ENCODE results near the gene BNIPL. TPM values are rescaled to one million over a fixed set of nuclear protein-coding genes. Genes with fewer than 3 reads are reported as not detected.
A peak's percentile ranks its signal among the peaks of the same experiment; 100 is the strongest.

BNIPL gene
- total RNA-seq, 1 donor from 2014 or later: not detected

DNA sequence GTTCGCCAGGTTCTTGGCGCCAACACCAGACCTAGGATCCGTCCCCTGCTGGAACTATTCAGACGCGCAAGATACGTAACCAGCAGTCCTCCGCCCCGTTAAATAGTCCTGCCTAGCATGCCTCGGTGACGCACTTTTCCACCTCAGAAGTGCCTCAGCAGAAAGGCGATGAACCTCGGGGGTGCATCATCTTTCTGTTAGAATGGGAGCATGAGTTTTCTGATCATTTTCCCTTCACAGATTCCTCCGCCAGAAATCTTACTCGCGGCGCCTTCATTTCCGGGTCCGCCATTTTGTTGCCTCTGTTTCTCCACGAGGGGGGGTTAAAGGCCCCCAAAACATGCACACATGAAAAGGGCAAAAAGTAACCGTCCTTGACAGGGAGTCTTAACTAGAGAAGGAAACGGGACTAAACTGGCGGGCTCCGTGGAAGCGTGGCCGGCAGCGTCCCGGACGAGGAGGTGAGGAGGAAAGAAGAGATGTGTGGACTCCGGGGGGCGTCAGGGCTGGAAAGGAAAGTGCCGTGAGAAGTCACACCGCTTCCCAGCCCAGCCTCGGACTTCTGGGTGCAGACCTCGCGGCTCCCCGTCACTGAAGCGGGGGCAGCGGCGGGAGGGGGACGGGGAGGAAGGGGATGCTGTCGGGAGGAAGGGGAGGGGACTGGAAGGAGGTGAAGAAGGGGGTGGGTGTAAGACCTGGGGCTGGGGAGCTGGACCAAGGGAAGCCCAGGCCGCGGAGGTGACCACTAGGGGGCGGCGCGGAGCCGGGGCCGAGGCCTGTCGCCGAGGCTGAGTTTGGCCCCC lies 34.3 kb downstream of the BNIPL start, which contains the start of gene GABPB2:
Gene GABPB2, plus strand, starts transcription at position 288 of the 803 bp plus-strand sequence. CDS start 17,429 bp downstream, outside the sequence.
- TF ChIP-seq, protein P1, sequence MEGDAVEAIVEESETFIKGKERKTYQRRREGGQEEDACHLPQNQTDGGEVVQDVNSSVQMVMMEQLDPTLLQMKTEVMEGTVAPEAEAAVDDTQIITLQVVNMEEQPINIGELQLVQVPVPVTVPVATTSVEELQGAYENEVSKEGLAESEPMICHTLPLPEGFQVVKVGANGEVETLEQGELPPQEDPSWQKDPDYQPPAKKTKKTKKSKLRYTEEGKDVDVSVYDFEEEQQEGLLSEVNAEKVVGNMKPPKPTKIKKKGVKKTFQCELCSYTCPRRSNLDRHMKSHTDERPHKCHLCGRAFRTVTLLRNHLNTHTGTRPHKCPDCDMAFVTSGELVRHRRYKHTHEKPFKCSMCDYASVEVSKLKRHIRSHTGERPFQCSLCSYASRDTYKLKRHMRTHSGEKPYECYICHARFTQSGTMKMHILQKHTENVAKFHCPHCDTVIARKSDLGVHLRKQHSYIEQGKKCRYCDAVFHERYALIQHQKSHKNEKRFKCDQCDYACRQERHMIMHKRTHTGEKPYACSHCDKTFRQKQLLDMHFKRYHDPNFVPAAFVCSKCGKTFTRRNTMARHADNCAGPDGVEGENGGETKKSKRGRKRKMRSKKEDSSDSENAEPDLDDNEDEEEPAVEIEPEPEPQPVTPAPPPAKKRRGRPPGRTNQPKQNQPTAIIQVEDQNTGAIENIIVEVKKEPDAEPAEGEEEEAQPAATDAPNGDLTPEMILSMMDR (conservative IDR thresholded peaks at IDR 0.05; ENCODE audit: low read depth, low read length): peak; percentile 80
- peak within 1 kb of the TSS; percentile 98 for H3K4me3 ChIP-seq (ENCODE audit: low read depth, low read length)
- peak; percentile 83 for DNase-seq (ENCODE audit: low read depth)

DNA sequence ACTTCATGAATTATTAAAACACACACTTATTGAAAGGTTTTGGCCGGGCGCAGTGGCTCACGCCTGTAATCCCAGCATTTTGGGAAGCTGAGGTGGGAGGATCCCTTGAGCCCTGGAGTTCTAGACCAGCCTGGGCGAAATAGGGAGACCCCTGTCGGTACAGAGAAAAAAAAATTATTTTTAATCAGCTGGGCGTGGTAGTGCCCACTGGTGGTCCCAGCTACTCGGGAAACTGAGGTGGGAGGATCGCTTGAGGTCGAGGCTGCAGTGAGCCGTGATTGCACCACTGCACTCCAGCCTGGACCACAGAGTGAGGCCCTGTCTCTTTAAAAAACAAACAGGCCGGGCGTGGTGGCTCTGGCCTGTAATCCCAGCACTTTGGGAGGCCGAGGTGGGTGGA lies 35.8 kb downstream of the BNIPL start:
- TF ChIP-seq, protein P1 (conservative IDR thresholded peaks at IDR 0.05; ENCODE audit: low read depth, low read length): no peak
- H3K4me3 ChIP-seq (ENCODE audit: low read depth, low read length): no peak overlapping the region
- DNase-seq (ENCODE audit: low read depth): no peak

DNA sequence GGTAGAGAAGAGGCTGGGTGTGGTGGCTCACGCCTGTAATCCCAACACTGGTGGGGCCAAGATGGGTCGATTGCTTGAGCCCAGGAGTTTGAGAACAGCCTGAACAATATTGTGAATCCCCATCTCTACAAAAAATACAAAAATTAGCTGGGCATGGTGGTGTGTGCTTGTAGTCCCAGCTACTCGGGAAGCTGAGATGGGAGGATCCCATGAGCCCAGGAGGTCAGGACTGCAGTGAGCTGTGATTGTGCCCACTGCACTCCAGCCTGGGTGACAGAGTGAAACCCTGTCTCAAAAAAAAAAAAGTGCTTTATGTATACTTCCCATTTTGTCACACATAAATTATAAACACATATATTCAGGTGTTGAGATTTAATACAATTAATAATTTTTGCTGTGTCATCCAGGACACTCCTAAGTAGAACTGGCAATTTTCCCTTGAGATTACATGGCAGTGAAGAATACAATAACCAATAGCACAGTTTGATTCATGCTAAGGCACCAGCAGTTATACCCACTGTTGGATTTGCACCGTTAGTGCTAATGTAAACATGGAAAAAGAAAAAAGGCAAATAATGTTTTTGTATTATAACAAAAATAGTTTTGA lies 49.7 kb downstream of the BNIPL start:
- no peak for DNase-seq (ENCODE audit: low read depth)
- TF ChIP-seq, protein P1 (conservative IDR thresholded peaks at IDR 0.05; ENCODE audit: low read depth, low read length): no peak
- no peak overlapping the region for H3K4me3 ChIP-seq (ENCODE audit: low read depth, low read length)

Other genes starting within 250 kb of the BNIPL start
- gene CTSK, start 228.3 kb upstream of the BNIPL start, total RNA-seq: 0.43 and 2.0 TPM in 2 replicates
- 13.9 and 22.2 TPM in 2 replicates for gene ARNT, start 160.0 kb upstream of the BNIPL start, total RNA-seq
- gene CTXND2, start 149.4 kb upstream of the BNIPL start, total RNA-seq: not detected in 2 replicates
- 20.6 and 26.4 TPM in 2 replicates for gene SETDB1, start 110.2 kb upstream of the BNIPL start, total RNA-seq
- 96.1 and 165 TPM in 2 replicates for gene CERS2, start 61.8 kb upstream of the BNIPL start, total RNA-seq
- gene ANXA9, start 54.3 kb upstream of the BNIPL start, total RNA-seq: 0.12 and 1.2 TPM in 2 replicates
- gene MINDY1, start 29.7 kb upstream of the BNIPL start, total RNA-seq: 13.0 and 14.6 TPM in 2 replicates
- gene PRUNE1, start 28.1 kb upstream of the BNIPL start, total RNA-seq: 14.8 and 15.2 TPM in 2 replicates
- gene C1orf56, start 11.2 kb downstream of the BNIPL start, total RNA-seq: 3.0 and 3.1 TPM in 2 replicates
- 85.4 and 94.8 TPM in 2 replicates for gene CDC42SE1, start 23.0 kb downstream of the BNIPL start, total RNA-seq
- gene MLLT11, start 23.8 kb downstream of the BNIPL start, total RNA-seq: 19.0 and 27.6 TPM in 2 replicates
- 5.4 and 6.1 TPM in 2 replicates for gene GABPB2, start 34.2 kb downstream of the BNIPL start, total RNA-seq
- gene SEMA6C, start 110.0 kb downstream of the BNIPL start, total RNA-seq: 2.2 and 6.0 TPM in 2 replicates
- gene TNFAIP8L2, start 120.1 kb downstream of the BNIPL start, total RNA-seq: not detected in 2 replicates
- 4.5 and 7.2 TPM in 2 replicates for gene LYSMD1, start 129.3 kb downstream of the BNIPL start, total RNA-seq
- 44.9 and 47.8 TPM in 2 replicates for gene SCNM1, start 129.6 kb downstream of the BNIPL start, total RNA-seq
- 0.46 TPM in 1 of 2 replicates, not detected in the other for gene TMOD4, start 139.4 kb downstream of the BNIPL start, total RNA-seq
- 68.6 and 87.0 TPM in 2 replicates for gene VPS72, start 153.6 kb downstream of the BNIPL start, total RNA-seq
- 62.1 and 68.9 TPM in 2 replicates for gene PIP5K1A, start 162.0 kb downstream of the BNIPL start, total RNA-seq
- 213 and 225 TPM in 2 replicates for gene PSMD4, start 218.1 kb downstream of the BNIPL start, total RNA-seq
- 14.0 and 16.9 TPM in 2 replicates for gene ZNF687, start 245.7 kb downstream of the BNIPL start, total RNA-seq